Measurements from ENCODE around the gene DPH6. TPM values are rescaled to one million over a fixed set of nuclear protein-coding genes. Genes with fewer than 3 reads are reported as not detected.
"Not testable (repeated sequence)": the region's sequence is repeated elsewhere in the genome, so short reads cannot be mapped to it uniquely, and the experiment has no call there.

Gene DPH6
- total and polyA plus RNA-seq, 8 donors: 2.6 to 15.1 (median 11.8) TPM

GRCh38 chr15:35410775-35411174 is 135.2 kb downstream of the DPH6 start:
- Histone ChIP-seq H3K4me1 (no peaks in the 10 kb centered on the region), H3K27me3 (no peaks in the 10 kb centered on the region), H3K36me3 (peaks cover 0 to 5% (median 0%) of the 10 kb centered on the region in 3 donors), H3K4me3 (no peak overlapping the region), H3K27ac (no peak overlapping the region), H3K9me3 (no peaks in the 10 kb centered on the region)
- FAIRE-seq (no peak), DNase-seq (no peak), ATAC-seq (no peak)
- WGBS, 2 donors: 86 to 88% methylated on average over 1 of the region's 1 CpG
- TF ChIP-seq, protein P1, sequence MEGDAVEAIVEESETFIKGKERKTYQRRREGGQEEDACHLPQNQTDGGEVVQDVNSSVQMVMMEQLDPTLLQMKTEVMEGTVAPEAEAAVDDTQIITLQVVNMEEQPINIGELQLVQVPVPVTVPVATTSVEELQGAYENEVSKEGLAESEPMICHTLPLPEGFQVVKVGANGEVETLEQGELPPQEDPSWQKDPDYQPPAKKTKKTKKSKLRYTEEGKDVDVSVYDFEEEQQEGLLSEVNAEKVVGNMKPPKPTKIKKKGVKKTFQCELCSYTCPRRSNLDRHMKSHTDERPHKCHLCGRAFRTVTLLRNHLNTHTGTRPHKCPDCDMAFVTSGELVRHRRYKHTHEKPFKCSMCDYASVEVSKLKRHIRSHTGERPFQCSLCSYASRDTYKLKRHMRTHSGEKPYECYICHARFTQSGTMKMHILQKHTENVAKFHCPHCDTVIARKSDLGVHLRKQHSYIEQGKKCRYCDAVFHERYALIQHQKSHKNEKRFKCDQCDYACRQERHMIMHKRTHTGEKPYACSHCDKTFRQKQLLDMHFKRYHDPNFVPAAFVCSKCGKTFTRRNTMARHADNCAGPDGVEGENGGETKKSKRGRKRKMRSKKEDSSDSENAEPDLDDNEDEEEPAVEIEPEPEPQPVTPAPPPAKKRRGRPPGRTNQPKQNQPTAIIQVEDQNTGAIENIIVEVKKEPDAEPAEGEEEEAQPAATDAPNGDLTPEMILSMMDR (IDR thresholded peaks at IDR 0.05): no peak
- intact Hi-C loops (cut with DNase I): no loop called here

DNA sequence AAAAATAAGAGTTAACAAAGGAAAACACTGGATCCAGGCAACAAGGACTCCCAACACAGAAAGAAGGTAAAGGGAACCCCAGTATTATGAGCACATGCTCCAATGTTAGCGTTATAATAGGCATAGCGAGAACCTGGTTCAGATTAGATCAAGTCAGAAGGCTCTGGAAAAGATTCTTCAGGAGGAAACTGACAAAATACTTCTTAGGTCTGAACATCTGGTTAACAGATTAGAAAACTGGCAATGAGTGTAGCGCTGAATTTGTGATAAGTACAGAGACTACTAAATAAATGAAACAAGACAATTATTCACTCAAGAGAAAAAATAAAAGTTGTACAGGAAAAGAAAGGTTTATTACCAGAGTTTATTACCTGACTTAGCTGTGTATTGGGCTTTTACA is 146.1 kb downstream of the DPH6 start:
- no peak for DNase-seq
- Histone ChIP-seq H3K27ac (no peak overlapping the region), H3K36me3 (no peaks in the 10 kb centered on the region), H3K4me3 (no peak overlapping the region), H3K27me3 (no peaks in the 10 kb centered on the region), H3K4me1 (no peaks in the 10 kb centered on the region), H3K9me3 (no peaks in the 10 kb centered on the region)
- ATAC-seq: no peak
- FAIRE-seq: no peak
- TF ChIP-seq, protein P1 (IDR thresholded peaks at IDR 0.05): no peak
- 92 to 94% methylated on average over 3 of the region's 3 CpGs for WGBS, 2 donors
- intact Hi-C loops (cut with DNase I): no loop called here

DNA sequence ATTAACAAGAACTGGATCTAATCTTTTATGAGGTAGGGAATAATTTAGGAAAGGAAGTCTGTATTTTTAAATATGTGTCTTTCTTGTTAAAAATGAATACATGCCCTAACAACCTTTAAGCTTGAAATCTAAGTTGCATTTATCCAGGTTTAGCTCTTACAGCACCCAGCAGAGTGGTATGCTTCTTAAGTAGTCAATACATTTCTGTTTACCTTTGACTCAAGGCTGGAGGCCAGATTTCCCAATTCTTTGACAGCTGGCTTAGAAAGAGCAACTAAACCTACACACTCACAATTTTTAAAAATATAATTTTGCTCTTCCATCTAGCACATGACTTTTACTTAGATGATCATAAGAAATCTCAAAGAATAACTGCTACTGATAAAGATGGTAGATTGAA is 148.9 kb downstream of the DPH6 start:
- no peaks in the 10 kb centered on the region for H3K9me3 ChIP-seq
- no peaks in the 10 kb centered on the region for H3K36me3 ChIP-seq
- intact Hi-C loops (cut with DNase I): no loop called here
- TF ChIP-seq, protein P1 (IDR thresholded peaks at IDR 0.05): no peak
- H3K27ac ChIP-seq: no peak overlapping the region
- DNase-seq (no peak), FAIRE-seq (no peak), ATAC-seq (no peak)
- H3K27me3 ChIP-seq: no peaks in the 10 kb centered on the region
- no peak overlapping the region for H3K4me3 ChIP-seq
- H3K4me1 ChIP-seq: no peaks in the 10 kb centered on the region

DNA sequence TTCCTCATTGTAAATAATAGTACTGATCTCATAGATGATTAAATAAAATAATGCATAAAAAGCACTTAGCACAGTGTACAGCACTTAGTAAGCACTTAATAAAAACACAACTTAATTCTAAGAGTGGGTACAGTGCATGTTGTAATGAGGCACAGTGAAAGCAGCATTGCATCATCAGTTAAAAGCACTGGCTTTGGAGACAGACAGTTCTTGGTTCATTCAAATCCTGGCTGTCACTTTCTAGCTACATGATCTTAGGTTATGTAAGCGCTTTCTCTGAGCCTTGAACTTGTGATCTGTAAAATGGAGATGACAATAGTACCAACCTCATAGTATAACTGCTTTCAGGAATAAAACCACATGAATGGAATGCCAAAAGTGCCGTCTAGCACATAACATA is 151.5 kb downstream of the DPH6 start:
- Histone ChIP-seq H3K4me1 (no peaks in the 10 kb centered on the region), H3K27ac (no peak overlapping the region), H3K36me3 (no peaks in the 10 kb centered on the region), H3K9me3 (no peaks in the 10 kb centered on the region), H3K4me3 (no peak overlapping the region), H3K27me3 (no peaks in the 10 kb centered on the region)
- no peak for ATAC-seq
- TF ChIP-seq, protein P1 (IDR thresholded peaks at IDR 0.05): no peak
- WGBS, 2 donors: 97 to 98% methylated on average over 2 of the region's 2 CpGs
- DNase-seq: no peak
- intact Hi-C loops (cut with DNase I): no loop called here
- no peak for FAIRE-seq

- intact Hi-C loops (cut with DNase I): no loop called here
- Histone ChIP-seq H3K36me3 (no peaks in the 10 kb centered on the region), H3K9me3 (no peaks in the 10 kb centered on the region), H3K4me1 (no peaks in the 10 kb centered on the region), H3K27me3 (no peaks in the 10 kb centered on the region), H3K4me3 (no peak overlapping the region), H3K27ac (no peak overlapping the region)
- DNase-seq (no peak), FAIRE-seq (no peak), ATAC-seq (no peak)
- WGBS, 2 donors: 93 to 94% methylated on average over 2 of the region's 2 CpGs
- TF ChIP-seq, protein P1 (IDR thresholded peaks at IDR 0.05): no peak
Observed at GRCh38 chr15:35393398-35393797, 152.6 kb downstream of the DPH6 start.

- H3K4me3 ChIP-seq; H3K36me3 ChIP-seq; H3K4me1 ChIP-seq; H3K27ac ChIP-seq; ATAC-seq; H3K27me3 ChIP-seq; H3K9me3 ChIP-seq; intact Hi-C loops (cut with DNase I); FAIRE-seq: not testable (repeated sequence)
- WGBS, 2 donors: 96 to 98% methylated on average over 18 of the region's 18 CpGs
- peak in 1 of 6 donors; percentile 29 for DNase-seq
Observed at GRCh38 chr15:35391408-35391984, 154.5 kb downstream of the DPH6 start.
